WTC11 (cell line): ENCODE results near the gene IRF2. TPM values are rescaled to one million over a fixed set of nuclear protein-coding genes. Genes with fewer than 3 reads are reported as not detected.
A peak's percentile ranks its signal among the peaks of the same experiment; 100 is the strongest.
"Not testable (repeated sequence)": the region's sequence is repeated elsewhere in the genome, so short reads cannot be mapped to it uniquely, and the experiment has no call there.

ENCODE experiments used
- ATAC-seq: fragments of 200-7000 bp; cut with Tn5 transposase; 2 replicates; pipeline ENCODE4 v1.10.0; 2021; ENCODE audit warnings: mild to moderate bottlenecking, moderate library complexity
- CTCF ChIA-PET: fragments of 300-600 bp; sonication (Branson Sonifier 250); formaldehyde crosslinking; loops from one replicate; lab custom pipeline; 2021; ENCODE audit warnings: antibody characterized with exemption; lab: Charles Lee
- POLR2A ChIA-PET: fragments of 350-600 bp; sonication (Branson Sonifier 250); formaldehyde crosslinking; loops from one replicate; lab custom pipeline; 2021; ENCODE audit warnings: antibody characterized with exemption; lab: Charles Lee
- DNase-seq: peaks from one replicate; pipeline ENCODE4 v3.0.0; 2021; ENCODE audit warnings: low spot score
- H3K27ac Mint-ChIP-seq: 2 replicates; pipeline ENCODE4 v1.8.0; 2021; ENCODE audit warnings: mixed read lengths
- H3K27me3 Mint-ChIP-seq: 2 replicates; pipeline ENCODE4 v1.8.0; 2021; ENCODE audit warnings: low read depth, mild to moderate bottlenecking, moderate library complexity, mixed read lengths
- H3K36me3 Mint-ChIP-seq: 2 replicates; pipeline ENCODE4 v1.8.0; 2021; ENCODE audit warnings: mixed read lengths
- H3K4me1 Mint-ChIP-seq: 2 replicates; pipeline ENCODE4 v1.8.0; 2022; ENCODE audit warnings: mixed read lengths
- H3K4me3 Mint-ChIP-seq: 2 replicates; pipeline ENCODE4 v1.8.0; 2021; ENCODE audit warnings: mild to moderate bottlenecking, moderate library complexity, mixed read lengths
- H3K9me3 Mint-ChIP-seq: 2 replicates; pipeline ENCODE4 v1.8.0; 2021; ENCODE audit warnings: mixed read lengths
- ESRRA ChIP-seq: sonication (generic); formaldehyde crosslinking; IDR thresholded peaks from 2 replicates; pipeline ENCODE4 v1.8.1; 2022; ENCODE audit warnings: mild to moderate bottlenecking, missing genetic modification reagents, borderline replicate concordance
- GRHL2 ChIP-seq: fragments of 250-450 bp; sonication (Bioruptor Pico); IDR thresholded peaks from 2 replicates; pipeline ENCODE4 v1.8.0; 2022; ENCODE audit warnings: mild to moderate bottlenecking, moderate library complexity; ENCODE audit not compliant: insufficient replicate concordance, severe bottlenecking
- ZNF396 ChIP-seq: fragments of 250-450 bp; sonication (Bioruptor Pico); IDR thresholded peaks from 2 replicates; pipeline ENCODE4 v1.8.0; 2021; ENCODE audit warnings: mild to moderate bottlenecking, moderate library complexity, borderline replicate concordance
- ZNF423 ChIP-seq: fragments of 250-450 bp; sonication (Bioruptor Pico); IDR thresholded peaks from 2 replicates; pipeline ENCODE4 v2.1.2; 2022; ENCODE audit warnings: mild to moderate bottlenecking, moderate library complexity
- total RNA-seq: library from RNA; stranded (reverse); gene quantifications from 3 replicates; pipeline ENCODE4 v1.2.3, GENCODE V29; 2021
- TF ChIP-seq, protein P1 (sequence below): fragments of 250-450 bp; sonication (Bioruptor Pico); IDR thresholded peaks from 2 replicates; pipeline ENCODE4 v1.9.0; 2021; ENCODE audit warnings: mild to moderate bottlenecking, borderline replicate concordance
- TF ChIP-seq, protein P2 (sequence below): fragments of 250-450 bp; sonication (Bioruptor Pico); IDR thresholded peaks from 2 replicates; pipeline ENCODE4 v2.1.2; 2022; ENCODE audit warnings: mild to moderate bottlenecking, moderate library complexity
- TF ChIP-seq, protein P3 (sequence below): fragments of 250-450 bp; sonication (Bioruptor Pico); IDR thresholded peaks from 2 replicates; pipeline ENCODE4 v1.9.0; 2021; ENCODE audit warnings: mild to moderate bottlenecking
- TF ChIP-seq, protein P4 (sequence below): sonication (generic); formaldehyde crosslinking; IDR thresholded peaks from 2 replicates; pipeline ENCODE4 v1.8.1; 2022; ENCODE audit warnings: low read depth, mild to moderate bottlenecking, moderate library complexity, missing genetic modification reagents, borderline replicate concordance

Gene IRF2
- total RNA-seq, 1 experiment from 2014 or later: 11.8 TPM

DNA sequence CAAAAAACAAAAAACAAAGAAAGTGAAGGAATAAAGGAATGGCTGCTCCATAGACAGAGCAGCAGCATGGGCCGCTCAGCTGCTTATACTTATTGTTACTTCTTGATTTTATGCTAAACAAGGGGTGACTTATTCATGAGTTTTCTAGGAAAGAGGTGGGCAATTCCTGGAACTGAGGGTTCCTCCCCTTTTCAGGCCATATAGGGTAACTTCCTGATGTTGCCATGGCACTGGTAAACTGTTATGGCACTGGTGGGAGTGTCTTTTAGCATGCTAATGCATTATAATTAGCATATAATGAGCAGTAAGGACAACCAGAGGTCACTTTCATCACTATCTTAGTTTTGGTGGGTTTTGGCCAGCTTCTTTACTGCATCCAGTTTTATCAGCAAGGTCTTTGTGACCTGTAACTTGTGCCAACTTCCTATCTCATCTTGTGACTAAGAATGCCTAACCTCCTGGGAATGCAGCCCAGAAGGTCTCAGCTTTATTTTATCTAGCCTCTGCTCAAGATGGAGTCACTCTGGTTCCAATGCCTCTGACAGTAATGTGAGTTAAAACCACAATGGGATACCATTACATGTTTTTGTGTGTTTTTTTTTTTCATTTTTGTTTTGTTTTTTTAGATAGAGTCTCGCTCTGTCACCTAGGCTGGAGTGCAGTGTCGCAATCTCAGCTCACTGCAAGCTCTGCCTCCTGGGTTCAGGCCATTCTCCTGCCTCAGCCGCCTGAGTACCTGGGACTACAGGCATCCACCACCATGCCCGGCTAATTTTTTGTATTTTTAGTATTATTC is 134.8 kb downstream of the IRF2 start:
- H3K27me3 Mint-ChIP-seq, DNase-seq, ATAC-seq, H3K4me3 Mint-ChIP-seq, H3K27ac Mint-ChIP-seq, H3K36me3 Mint-ChIP-seq: not testable (repeated sequence)
- ChIA-PET POLR2A (interaction anchor here (0.7 kb wide), 1 partner anchor 120 kb away, joined by 3 read pairs; no protein-coding TSS in a partner anchor), CTCF (interaction anchor here (0.6 kb wide), 1 partner anchor 20 kb away, joined by 3 read pairs; no protein-coding TSS in a partner anchor)
- TF ChIP-seq, protein P1, sequence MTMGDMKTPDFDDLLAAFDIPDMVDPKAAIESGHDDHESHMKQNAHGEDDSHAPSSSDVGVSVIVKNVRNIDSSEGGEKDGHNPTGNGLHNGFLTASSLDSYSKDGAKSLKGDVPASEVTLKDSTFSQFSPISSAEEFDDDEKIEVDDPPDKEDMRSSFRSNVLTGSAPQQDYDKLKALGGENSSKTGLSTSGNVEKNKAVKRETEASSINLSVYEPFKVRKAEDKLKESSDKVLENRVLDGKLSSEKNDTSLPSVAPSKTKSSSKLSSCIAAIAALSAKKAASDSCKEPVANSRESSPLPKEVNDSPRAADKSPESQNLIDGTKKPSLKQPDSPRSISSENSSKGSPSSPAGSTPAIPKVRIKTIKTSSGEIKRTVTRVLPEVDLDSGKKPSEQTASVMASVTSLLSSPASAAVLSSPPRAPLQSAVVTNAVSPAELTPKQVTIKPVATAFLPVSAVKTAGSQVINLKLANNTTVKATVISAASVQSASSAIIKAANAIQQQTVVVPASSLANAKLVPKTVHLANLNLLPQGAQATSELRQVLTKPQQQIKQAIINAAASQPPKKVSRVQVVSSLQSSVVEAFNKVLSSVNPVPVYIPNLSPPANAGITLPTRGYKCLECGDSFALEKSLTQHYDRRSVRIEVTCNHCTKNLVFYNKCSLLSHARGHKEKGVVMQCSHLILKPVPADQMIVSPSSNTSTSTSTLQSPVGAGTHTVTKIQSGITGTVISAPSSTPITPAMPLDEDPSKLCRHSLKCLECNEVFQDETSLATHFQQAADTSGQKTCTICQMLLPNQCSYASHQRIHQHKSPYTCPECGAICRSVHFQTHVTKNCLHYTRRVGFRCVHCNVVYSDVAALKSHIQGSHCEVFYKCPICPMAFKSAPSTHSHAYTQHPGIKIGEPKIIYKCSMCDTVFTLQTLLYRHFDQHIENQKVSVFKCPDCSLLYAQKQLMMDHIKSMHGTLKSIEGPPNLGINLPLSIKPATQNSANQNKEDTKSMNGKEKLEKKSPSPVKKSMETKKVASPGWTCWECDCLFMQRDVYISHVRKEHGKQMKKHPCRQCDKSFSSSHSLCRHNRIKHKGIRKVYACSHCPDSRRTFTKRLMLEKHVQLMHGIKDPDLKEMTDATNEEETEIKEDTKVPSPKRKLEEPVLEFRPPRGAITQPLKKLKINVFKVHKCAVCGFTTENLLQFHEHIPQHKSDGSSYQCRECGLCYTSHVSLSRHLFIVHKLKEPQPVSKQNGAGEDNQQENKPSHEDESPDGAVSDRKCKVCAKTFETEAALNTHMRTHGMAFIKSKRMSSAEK (CRISPR knock-in tag): peak; percentile 32; the same call in 1 of the 2 replicates
- TF ChIP-seq ZNF396: peak; percentile 67; the same call in 1 of the 2 replicates
- TF ChIP-seq, protein P2, sequence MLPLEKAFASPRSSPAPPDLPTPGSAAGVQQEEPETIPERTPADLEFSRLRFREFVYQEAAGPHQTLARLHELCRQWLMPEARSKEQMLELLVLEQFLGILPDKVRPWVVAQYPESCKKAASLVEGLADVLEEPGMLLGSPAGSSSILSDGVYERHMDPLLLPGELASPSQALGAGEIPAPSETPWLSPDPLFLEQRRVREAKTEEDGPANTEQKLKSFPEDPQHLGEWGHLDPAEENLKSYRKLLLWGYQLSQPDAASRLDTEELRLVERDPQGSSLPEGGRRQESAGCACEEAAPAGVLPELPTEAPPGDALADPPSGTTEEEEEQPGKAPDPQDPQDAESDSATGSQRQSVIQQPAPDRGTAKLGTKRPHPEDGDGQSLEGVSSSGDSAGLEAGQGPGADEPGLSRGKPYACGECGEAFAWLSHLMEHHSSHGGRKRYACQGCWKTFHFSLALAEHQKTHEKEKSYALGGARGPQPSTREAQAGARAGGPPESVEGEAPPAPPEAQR (CRISPR knock-in tag): 0 out of 2 replicates have a peak, but pooled peaks have one; percentile 9
- H3K9me3 Mint-ChIP-seq: peaks cover 12% of the 10 kb centered on the region
- H3K4me1 Mint-ChIP-seq: peaks cover 14% of the 10 kb centered on the region

DNA sequence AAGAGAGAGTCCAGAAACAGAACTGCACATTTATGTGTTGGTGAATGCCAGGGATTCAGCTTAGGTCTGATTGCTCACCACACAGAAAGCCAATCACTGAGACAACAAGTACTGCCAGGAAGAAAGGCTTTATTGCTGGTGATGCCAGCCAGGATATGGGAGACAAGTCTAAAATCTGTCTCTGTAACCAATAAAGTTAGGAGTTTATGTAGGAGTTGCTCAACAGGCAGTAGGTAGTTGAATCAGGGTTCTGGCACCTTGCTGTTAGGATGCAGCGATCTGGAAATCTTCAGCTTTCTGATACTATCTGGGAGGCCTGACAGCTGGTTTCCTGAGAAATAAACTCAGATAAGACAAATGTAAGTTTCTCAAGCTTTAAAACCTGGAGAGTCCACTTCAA is 136.4 kb downstream of the IRF2 start:
- Mint-ChIP-seq H3K27me3 (no peaks in the 10 kb centered on the region), H3K4me1 (peaks cover 2% of the 10 kb centered on the region; the same call in 1 of the 2 replicates), H3K36me3 (0 out of 2 replicates have a peak, but pooled peaks cover 5% of the 10 kb centered on the region), H3K9me3 (peaks cover 12% of the 10 kb centered on the region), H3K4me3 (no peak overlapping the region), H3K27ac (no peak overlapping the region)
- ATAC-seq: no peak
- no peak for DNase-seq
- TF ChIP-seq, protein P3, sequence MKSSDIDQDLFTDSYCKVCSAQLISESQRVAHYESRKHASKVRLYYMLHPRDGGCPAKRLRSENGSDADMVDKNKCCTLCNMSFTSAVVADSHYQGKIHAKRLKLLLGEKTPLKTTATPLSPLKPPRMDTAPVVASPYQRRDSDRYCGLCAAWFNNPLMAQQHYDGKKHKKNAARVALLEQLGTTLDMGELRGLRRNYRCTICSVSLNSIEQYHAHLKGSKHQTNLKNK: no peak
- no peak for TF ChIP-seq ZNF423 (CRISPR knock-in tag)
- no peak for TF ChIP-seq GRHL2 (CRISPR knock-in tag)
- TF ChIP-seq ESRRA: no peak
- TF ChIP-seq, protein P4, sequence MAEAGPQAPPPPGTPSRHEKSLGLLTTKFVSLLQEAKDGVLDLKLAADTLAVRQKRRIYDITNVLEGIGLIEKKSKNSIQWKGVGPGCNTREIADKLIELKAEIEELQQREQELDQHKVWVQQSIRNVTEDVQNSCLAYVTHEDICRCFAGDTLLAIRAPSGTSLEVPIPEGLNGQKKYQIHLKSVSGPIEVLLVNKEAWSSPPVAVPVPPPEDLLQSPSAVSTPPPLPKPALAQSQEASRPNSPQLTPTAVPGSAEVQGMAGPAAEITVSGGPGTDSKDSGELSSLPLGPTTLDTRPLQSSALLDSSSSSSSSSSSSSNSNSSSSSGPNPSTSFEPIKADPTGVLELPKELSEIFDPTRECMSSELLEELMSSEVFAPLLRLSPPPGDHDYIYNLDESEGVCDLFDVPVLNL (CRISPR knock-in tag): no peak
- CTCF ChIA-PET: no interaction called here
- POLR2A ChIA-PET: no interaction called here

Other genes with a start within 250 kb of the IRF2 start
- 54.2 to 78.9 TPM (median 63.2 TPM) in 3 replicates for gene CASP3, start 174.9 kb upstream of the IRF2 start, total RNA-seq
- gene PRIMPOL, start 175.2 kb upstream of the IRF2 start, total RNA-seq: 8.3 to 13.4 TPM (median 9.6 TPM) in 3 replicates